ENCODE data around the gene TXNDC12.
"Not testable (repeated sequence)": the region's sequence is repeated elsewhere in the genome, so short reads cannot be mapped to it uniquely, and the experiment has no call there.

The TXNDC12 gene

DNA sequence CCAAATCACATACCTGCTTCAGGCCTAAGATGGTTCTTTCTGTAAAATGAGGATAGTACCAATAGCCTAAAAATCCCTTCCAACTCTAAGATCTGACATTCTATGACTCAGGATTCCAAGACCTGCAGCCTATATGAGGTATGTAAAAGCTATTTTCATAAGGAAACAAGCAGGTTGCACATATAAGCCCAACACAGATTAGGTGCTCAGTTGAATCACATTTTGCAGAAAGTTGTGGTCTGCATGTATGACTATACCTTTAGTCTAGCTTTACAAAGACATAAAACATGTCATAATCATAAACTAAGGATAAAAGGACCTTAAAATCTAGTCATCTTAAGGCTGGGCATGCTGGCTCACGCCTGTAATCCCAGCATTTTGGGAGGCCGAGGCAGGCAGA, 28.7 kb downstream of the TXNDC12 start:
- ChIA-PET POLR2A (no interaction called here), CTCF (no interaction called here)
- no peak for TF ChIP-seq ELF4 (IDR thresholded peaks at IDR 0.05)
- no peak for TF ChIP-seq SP1 (IDR thresholded peaks at IDR 0.05)
- no peak for TF ChIP-seq CTBP1 (IDR thresholded peaks at IDR 0.05; ENCODE audit: borderline replicate concordance)
- no peak for TF ChIP-seq BHLHE40 (IDR thresholded peaks at IDR 0.05; ENCODE audit: borderline replicate concordance)
- no peak for TF ChIP-seq LEF1 (IDR thresholded peaks at IDR 0.05; ENCODE audit: borderline replicate concordance)
- no peak for TF ChIP-seq L3MBTL2 (conservative IDR thresholded peaks at IDR 0.05)
- TF ChIP-seq, protein P1, sequence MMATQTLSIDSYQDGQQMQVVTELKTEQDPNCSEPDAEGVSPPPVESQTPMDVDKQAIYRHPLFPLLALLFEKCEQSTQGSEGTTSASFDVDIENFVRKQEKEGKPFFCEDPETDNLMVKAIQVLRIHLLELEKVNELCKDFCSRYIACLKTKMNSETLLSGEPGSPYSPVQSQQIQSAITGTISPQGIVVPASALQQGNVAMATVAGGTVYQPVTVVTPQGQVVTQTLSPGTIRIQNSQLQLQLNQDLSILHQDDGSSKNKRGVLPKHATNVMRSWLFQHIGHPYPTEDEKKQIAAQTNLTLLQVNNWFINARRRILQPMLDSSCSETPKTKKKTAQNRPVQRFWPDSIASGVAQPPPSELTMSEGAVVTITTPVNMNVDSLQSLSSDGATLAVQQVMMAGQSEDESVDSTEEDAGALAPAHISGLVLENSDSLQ (IDR thresholded peaks at IDR 0.05), result no peak
- TF ChIP-seq HDGF (IDR thresholded peaks at IDR 0.05; ENCODE audit: borderline replicate concordance), result no peak
- DNase-seq (ENCODE audit: extremely low spot score), result no peak

DNA sequence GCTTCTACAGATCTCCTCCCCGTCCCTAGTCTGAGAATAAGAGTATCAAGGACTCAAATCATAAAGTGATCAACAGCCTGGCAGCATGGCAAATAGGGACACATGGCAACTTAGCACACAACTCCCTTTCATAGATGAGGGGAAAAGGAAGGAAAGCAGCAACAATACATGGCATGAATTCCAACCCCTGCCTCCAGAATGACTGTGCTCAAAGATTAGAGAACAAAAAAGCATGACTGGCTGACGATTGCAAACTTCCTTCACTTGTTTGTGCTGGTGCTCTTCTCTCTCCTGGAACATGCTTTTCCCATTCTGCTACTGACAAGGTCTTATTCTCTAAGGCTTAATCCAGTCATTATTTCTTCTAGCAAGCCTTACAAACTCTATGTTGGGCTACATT, 32.9 kb downstream of the TXNDC12 start:
- CTCF ChIA-PET, result no interaction called here
- POLR2A ChIA-PET, result interaction anchor here (1.1 kb wide), 1 partner anchor 33 kb away, joined by 6 read pairs; the partner anchor contains the start of gene TXNDC12
- no peak for DNase-seq (ENCODE audit: extremely low spot score)
- TF ChIP-seq ELF4 (IDR thresholded peaks at IDR 0.05), result no peak
- TF ChIP-seq, protein P1 (IDR thresholded peaks at IDR 0.05), result no peak
- no peak for TF ChIP-seq BHLHE40 (IDR thresholded peaks at IDR 0.05; ENCODE audit: borderline replicate concordance)
- TF ChIP-seq FOXM1 (IDR thresholded peaks at IDR 0.05; ENCODE audit: borderline replicate concordance), result no peak
- TF ChIP-seq FOXK2 (IDR thresholded peaks at IDR 0.05), result no peak
- TF ChIP-seq TARDBP (IDR thresholded peaks at IDR 0.05), result no peak
- no peak for TF ChIP-seq L3MBTL2 (conservative IDR thresholded peaks at IDR 0.05)
- TF ChIP-seq CTBP1 (IDR thresholded peaks at IDR 0.05; ENCODE audit: borderline replicate concordance), result no peak

DNA sequence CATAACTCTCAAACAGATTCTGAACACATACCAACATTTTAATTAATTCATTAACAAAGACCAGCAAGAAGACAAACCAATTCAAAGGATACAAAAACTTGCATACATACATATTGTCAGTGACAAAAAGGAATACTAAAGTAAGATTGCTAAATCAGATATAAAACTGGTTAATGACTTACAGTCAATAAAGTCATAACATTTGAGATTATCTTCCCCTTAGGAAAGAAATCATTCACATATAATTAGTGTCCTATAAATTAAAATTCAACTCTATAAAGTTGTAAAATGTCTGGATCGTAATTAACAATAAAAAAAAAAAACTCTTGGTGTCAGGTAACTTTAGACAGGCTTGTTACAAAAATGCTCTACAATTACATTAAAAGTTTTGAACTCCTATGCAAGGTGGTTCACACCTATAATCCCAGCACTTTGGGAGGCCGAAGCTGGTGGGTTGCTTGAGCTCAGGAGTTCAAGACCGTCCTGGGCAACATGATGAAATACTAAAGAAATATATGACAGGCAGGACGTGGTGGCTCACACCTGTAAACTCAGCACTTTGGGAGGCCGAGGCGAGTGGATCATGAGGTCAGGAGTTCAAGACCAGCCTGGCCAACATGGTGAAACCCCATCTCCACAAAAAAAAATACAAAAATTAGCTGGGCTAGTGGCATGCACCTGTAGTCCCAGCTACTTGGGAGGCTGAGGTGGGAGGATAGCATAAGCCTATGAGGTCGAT, 46.8 kb downstream of the TXNDC12 start:
- CTCF ChIA-PET, result no interaction called here
- POLR2A ChIA-PET, result no interaction called here

DNA sequence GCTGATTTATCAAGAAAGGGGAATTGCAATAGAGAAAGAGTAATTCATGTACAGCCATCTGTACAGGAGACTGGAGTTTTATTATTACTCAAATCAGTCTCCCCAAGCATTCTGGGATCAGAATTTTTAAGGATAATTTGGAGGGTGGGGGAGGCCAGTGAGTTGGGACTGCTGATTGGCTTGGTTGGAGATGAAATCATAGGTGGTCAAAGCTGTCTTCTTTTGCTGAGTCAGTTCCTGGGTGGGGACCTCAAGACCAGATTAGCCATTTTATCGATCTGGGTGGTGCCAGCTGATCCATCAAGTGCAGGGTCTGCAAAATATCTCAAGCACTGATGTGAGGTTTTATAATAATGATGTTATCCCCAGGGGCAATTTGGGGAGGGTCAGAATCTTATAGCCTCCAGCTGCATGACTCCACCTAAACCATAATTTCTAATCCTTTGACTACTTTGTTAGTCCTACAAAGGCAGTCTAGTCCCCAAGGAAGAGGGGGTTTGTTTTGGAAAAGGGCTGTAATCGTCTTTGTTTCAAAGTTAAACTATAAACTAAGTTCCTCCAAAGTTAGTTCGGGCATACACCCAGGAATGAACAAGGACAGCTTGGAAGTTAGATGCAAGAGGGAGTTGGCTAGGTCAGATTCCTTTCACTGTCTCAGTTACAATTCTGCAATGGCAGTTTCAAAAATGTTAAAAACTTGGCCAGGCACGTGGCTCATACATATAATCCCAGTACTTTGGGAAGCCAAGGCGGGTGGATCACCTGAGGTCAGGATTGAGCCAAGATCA, 47.6 kb downstream of the TXNDC12 start:
- TF ChIP-seq FOXK2 (IDR thresholded peaks at IDR 0.05) (no peak), ZNF384 (IDR thresholded peaks at IDR 0.05) (no peak), NFRKB (IDR thresholded peaks at IDR 0.05) (no peak), FOXM1 (IDR thresholded peaks at IDR 0.05; ENCODE audit: borderline replicate concordance) (no peak), SP1 (IDR thresholded peaks at IDR 0.05) (no peak), CTBP1 (IDR thresholded peaks at IDR 0.05; ENCODE audit: borderline replicate concordance) (no peak), BHLHE40 (IDR thresholded peaks at IDR 0.05; ENCODE audit: borderline replicate concordance) (no peak), ELF4 (IDR thresholded peaks at IDR 0.05) (no peak), FOXA1 (IDR thresholded peaks at IDR 0.05) (no peak), HDGF (IDR thresholded peaks at IDR 0.05; ENCODE audit: borderline replicate concordance) (no peak)
- TF ChIP-seq, protein P1 (IDR thresholded peaks at IDR 0.05), result no peak
- CTCF ChIA-PET, result no interaction called here
- POLR2A ChIA-PET, result no interaction called here
- no peak for DNase-seq (ENCODE audit: extremely low spot score)

More for the DNA sequence above, 46.8 kb downstream of the TXNDC12 start:
- TF ChIP-seq FOXA1 (IDR thresholded peaks at IDR 0.05) (no peak), HDGF (IDR thresholded peaks at IDR 0.05; ENCODE audit: borderline replicate concordance) (no peak), FOXK2 (IDR thresholded peaks at IDR 0.05) (no peak), NFRKB (IDR thresholded peaks at IDR 0.05) (no peak), SP1 (IDR thresholded peaks at IDR 0.05) (no peak), ARNT (IDR thresholded peaks at IDR 0.05) (no peak), ELF4 (IDR thresholded peaks at IDR 0.05) (no peak), ZNF384 (IDR thresholded peaks at IDR 0.05) (no peak), TARDBP (IDR thresholded peaks at IDR 0.05) (no peak), BHLHE40 (IDR thresholded peaks at IDR 0.05; ENCODE audit: borderline replicate concordance) (no peak), L3MBTL2 (conservative IDR thresholded peaks at IDR 0.05) (no peak), SUZ12 (IDR thresholded peaks at IDR 0.05) (no peak), FOXM1 (IDR thresholded peaks at IDR 0.05; ENCODE audit: borderline replicate concordance) (no peak), CTBP1 (IDR thresholded peaks at IDR 0.05; ENCODE audit: borderline replicate concordance) (no peak), LEF1 (IDR thresholded peaks at IDR 0.05; ENCODE audit: borderline replicate concordance) (no peak)
- TF ChIP-seq, protein P1 (IDR thresholded peaks at IDR 0.05), result no peak
- no peak for DNase-seq (ENCODE audit: extremely low spot score)

DNA sequence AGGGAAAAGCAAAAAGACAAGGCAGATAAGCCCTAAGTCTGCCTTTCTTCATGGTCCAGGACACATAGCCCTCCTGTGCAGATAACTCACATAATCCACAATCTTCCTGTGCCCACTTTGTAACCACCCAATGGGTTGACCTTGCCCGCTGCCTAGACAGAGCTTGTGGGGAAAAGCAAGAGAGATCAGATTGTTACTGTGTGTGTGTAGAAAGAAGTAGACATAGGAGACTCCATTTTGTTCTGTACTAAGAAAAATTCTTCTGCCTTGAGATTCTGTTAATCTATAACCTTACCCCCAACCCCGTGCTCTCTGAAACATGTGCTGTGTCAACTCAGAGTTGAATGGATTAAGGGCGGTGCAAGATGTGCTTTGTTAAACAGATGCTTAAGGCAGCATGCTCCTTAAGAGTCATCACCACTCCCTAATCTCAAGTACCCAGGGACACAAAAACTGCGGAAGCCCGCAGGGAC, 48.9 kb downstream of the TXNDC12 start:
- POLR2A ChIA-PET; DNase-seq (ENCODE audit: extremely low spot score): not testable (repeated sequence)
- CTCF ChIA-PET, result interaction anchor here (0.7 kb wide), 1 partner anchor 68 kb away, joined by 3 read pairs; no protein-coding TSS in a partner anchor

DNA sequence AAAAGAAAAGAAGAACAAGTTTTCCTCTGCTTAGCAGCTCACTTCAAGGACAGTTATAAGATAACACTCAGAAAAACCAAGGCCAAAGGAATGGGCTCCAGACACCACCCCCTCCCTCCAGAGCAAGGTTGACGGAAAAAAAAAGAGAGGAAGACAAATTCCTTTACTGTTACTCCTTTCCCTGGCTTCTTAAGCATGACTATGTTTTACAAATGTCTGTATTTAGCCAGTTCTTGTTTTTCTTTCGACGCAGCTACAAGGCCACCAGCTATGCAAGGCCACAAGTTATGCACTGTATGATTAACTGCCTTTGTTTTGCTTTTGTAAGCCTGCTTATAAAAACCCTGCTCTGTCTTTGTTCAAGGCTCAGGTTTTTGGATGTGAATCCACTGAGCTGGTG, 49.4 kb downstream of the TXNDC12 start:
- POLR2A ChIA-PET, result not testable (repeated sequence)

More for the DNA sequence above, 49.4 kb downstream of the TXNDC12 start:
- not testable (repeated sequence) for DNase-seq (ENCODE audit: extremely low spot score)
- CTCF ChIA-PET, result interaction anchor here (0.7 kb wide), 1 partner anchor 69 kb away, joined by 3 read pairs; no protein-coding TSS in a partner anchor

Data from HEK293T (cell line).